Measurements from ENCODE around the gene HTT.

DNA sequence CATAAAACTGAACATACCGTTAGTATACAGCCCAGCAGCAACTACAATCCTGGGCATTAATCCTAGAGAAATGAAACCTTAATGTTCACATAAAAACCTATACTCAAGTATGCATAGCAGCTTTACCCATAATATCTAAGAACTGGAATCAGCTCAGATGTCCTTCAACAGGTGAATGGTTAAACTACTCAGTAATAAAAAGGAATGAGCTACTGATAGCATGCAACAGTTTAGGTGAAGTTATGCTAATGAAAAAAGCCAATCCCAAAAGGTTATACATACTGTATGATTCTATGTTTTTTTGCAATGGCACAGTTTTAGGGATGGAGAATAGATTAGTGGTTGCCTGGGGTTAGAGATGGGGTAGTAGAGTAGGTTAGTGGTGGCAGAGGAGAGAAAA lies 9.3 kb downstream of the HTT start:
- TF ChIP-seq EZH2 (IDR thresholded peaks at IDR 0.05; ENCODE audit: low read length, unreplicated experiment) (no peak), EZH2phosphoT487 (IDR thresholded peaks at IDR 0.05; ENCODE audit: borderline replicate concordance, low read length) (no peak)
- TF ChIP-seq, protein P1, sequence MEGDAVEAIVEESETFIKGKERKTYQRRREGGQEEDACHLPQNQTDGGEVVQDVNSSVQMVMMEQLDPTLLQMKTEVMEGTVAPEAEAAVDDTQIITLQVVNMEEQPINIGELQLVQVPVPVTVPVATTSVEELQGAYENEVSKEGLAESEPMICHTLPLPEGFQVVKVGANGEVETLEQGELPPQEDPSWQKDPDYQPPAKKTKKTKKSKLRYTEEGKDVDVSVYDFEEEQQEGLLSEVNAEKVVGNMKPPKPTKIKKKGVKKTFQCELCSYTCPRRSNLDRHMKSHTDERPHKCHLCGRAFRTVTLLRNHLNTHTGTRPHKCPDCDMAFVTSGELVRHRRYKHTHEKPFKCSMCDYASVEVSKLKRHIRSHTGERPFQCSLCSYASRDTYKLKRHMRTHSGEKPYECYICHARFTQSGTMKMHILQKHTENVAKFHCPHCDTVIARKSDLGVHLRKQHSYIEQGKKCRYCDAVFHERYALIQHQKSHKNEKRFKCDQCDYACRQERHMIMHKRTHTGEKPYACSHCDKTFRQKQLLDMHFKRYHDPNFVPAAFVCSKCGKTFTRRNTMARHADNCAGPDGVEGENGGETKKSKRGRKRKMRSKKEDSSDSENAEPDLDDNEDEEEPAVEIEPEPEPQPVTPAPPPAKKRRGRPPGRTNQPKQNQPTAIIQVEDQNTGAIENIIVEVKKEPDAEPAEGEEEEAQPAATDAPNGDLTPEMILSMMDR (conservative IDR thresholded peaks at IDR 0.05; ENCODE audit: low read depth, low read length) = no peak
